OCI-LY7 (cell line): Measurements from ENCODE around the gene PLCB3.

Experiments
- EZH2phosphoT487 ChIP-seq: fragments of 200-600 bp; sonication (generic); IDR thresholded peaks from 2 replicates; pipeline ENCODE4 v1.6.1; 2018; ENCODE audit warnings: low read depth, borderline replicate concordance, mild to moderate bottlenecking, mixed run types, antibody characterized with exemption, low read length, moderate library complexity, mixed read lengths
- TF ChIP-seq, protein P1 (sequence below): fragments of 200-600 bp; sonication (generic); conservative IDR thresholded peaks from 2 replicates; pipeline ENCODE4 v1.5.1; 2014; ENCODE audit warnings: mild to moderate bottlenecking, antibody characterized with exemption, low read length, moderate library complexity, mixed read lengths

- TF ChIP-seq, protein P1, sequence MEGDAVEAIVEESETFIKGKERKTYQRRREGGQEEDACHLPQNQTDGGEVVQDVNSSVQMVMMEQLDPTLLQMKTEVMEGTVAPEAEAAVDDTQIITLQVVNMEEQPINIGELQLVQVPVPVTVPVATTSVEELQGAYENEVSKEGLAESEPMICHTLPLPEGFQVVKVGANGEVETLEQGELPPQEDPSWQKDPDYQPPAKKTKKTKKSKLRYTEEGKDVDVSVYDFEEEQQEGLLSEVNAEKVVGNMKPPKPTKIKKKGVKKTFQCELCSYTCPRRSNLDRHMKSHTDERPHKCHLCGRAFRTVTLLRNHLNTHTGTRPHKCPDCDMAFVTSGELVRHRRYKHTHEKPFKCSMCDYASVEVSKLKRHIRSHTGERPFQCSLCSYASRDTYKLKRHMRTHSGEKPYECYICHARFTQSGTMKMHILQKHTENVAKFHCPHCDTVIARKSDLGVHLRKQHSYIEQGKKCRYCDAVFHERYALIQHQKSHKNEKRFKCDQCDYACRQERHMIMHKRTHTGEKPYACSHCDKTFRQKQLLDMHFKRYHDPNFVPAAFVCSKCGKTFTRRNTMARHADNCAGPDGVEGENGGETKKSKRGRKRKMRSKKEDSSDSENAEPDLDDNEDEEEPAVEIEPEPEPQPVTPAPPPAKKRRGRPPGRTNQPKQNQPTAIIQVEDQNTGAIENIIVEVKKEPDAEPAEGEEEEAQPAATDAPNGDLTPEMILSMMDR = no peak
- no peak for TF ChIP-seq EZH2phosphoT487
Measured at GRCh38 chr11:64313491-64314145, 62.3 kb downstream of the PLCB3 start.
